HG02884 (cell line): Measurements from ENCODE around the gene FBXO27.
"Not testable (repeated sequence)": the region's sequence is repeated elsewhere in the genome, so short reads cannot be mapped to it uniquely, and the experiment has no call there.

Experiments used
- ATAC-seq: cut with Tn5 transposase; IDR thresholded peaks from one replicate; pipeline ENCODE4 v1.9.1; 2021; ENCODE audit warnings: mild to moderate bottlenecking, moderate library complexity; ENCODE audit not compliant: unreplicated experiment

The FBXO27 gene

GRCh38 chr19:39045506-39045905 is 13.2 kb upstream of the FBXO27 start:
- ATAC-seq = no peak

DNA sequence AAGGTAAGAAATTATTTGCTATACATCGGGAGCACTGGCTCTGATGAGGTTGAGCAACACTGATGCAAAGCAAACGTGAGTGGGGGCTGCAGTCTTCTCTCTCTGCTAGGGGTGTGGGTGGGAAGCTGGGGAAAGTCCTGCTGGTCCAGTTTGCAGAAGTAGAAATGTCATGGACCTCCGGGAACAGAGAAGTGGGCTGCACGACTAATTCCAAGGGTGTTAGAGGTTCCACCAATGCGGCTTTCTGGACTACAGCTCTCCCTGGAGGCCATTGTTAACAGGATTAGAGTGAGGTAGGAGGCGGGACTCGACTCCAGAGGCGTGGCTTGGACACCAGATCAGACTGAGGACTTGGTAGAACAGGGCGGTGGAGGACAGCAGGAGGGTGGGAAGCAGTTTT is 5.7 kb upstream of the FBXO27 start:
- no peak for ATAC-seq

DNA sequence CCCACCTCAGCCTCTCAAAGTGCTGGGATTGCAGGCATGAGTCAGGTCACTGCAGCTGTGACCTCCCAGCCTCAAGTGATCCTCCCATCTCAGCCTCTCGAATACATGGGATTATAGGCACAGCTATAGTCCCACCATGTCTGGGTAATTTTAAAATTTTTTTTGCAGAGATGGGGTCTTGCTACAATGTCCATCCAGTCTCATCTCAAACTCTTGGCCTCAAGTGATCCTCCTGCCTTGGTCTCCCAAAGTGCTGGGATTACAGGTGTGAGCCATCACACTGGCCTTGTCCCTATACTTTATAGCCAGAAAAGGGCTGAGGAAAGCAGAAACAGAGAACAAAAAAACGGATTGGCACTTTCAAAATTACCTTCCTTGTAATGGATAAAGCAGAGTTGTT is 4.8 kb upstream of the FBXO27 start:
- no peak for ATAC-seq

GRCh38 chr19:39036581-39036980 is 4.2 kb upstream of the FBXO27 start:
- ATAC-seq = no peak

DNA sequence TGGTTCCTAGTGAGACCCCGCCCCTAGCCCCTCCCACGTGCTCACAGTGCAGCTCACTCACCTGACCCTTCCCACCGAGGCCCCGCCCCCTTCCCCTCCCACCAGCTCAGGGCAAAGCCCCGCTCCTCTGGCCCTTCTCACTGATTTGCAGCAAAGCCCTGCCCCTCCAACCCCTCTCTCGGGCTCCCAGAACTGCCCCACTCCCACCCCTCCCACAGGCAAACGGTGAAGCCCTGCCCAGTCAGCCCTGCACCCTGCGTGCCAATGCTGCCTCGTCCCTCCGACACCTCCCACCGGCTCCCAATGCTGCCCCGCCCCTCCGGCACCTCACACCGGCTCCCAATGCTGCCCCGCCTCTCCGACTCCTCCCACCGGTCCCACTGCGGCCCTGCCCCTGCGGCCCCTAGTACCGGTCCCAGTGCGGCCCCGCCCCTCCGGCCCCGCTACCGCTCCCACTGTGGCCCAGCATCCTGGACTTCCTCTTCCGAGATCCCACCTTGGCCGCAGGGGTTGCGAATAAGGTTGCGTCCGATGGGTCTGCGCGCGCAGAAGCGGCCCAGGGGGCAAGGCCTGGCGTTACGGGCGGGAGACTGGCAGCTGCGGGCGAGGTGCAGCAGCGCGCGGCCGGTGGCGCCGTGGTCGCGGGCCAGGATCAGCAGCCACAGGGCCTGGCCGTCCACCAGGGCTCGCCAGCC is 834 bp downstream of the FBXO27 start:
- ATAC-seq = no peak

DNA sequence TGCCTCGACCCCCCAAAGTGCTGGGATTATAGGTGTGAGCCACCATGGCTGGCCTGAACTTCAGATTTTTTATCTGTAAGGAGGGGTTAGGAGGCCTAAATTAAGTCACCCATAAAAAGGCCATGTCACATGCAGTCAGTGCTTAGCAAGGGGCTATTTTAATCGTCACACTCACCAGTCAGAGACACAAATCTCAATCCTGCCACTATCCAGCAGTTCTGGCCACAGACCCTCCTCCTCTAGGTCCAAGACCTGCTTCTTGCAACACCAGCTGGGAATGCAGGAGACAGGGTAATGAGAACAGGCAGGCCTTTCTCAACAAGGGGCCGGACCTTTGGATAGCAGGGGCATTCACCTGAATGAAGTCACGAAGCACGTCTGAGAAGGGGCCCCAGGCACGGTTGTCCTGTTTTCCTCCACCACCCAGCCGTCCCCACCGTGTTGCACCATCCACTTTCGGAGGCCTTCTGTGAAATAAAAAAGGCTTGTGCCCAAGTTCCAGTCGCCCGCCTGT is 1.4 kb downstream of the FBXO27 start:
- ATAC-seq = no peak

DNA sequence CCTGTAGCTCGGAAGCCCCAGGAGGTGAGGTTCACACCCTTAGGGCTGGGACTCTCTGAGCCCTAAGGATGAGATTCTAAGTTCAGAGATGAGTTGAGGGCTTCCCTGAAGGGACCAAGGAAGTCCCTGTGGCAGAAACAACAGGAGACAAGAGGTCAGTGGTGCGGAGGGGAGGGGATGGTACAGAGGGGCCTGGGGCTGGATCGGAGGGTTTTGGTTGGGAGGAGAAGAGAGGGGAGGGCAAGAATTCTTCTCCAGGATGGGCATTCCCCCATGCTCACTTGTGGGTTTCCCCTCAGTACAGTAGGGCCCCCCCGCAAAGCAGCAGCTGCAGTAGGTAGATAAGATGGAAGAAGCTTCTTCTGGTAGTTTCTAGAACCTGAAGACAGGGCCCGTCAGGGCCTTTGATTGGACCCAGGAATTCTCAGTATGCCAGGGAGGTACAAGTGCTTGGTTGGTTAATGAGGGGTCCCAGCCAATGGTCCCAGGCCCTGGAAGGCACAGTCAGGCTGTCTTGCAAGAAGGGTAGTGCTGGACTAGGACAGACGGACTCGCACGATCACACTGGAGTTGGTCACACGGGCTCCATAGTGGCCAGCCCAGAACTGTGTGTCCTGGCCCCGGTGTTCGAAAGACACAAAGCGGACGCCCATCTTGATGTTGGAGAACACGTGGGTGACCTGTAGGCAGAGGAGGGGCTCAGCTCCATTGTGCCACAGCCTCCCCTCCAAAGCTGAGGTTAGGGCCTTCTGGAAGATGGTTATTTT is 7.3 kb downstream of the FBXO27 start:
- no peak for ATAC-seq

DNA sequence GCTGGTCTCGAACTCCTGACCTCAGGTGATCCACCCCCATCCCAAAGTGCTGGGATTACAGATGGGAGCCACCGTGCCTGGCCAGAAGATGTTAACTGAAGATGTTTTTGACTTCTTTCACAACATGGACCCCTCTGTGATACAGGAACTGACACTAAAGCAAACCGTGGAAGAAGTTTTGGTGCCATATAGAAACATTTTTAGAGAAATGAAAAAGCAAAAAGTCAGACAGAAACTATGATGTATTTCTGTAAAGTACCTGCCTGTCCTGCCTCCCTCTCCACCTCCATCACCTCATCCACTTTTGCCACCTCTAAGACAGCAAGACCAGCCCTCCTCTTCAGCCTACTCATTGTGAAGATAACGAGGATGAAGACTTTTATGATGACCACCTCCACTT is 11.3 kb downstream of the FBXO27 start:
- no peak for ATAC-seq

GRCh38 chr19:39017646-39018045 is 14.7 kb downstream of the FBXO27 start:
- ATAC-seq = no peak

DNA sequence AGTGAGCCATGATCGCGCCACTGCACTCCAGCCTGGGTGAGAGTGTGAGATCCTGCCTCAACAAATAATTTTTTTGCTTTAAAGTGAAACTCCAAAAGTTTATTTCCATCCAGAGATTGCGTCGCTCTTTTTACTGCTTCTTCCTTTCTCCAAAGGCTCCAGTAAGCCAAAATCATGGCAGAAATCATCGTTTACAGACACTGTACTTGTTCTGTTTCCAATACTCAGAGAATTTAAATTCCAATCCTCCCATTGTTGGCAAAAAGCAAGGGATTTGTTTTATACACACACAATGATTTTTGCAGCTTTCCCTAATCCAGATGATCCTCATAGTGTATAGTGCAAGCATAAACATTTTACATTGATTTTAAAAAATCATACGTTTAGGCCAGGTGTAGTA is 15.3 kb downstream of the FBXO27 start:
- no peak for ATAC-seq

DNA sequence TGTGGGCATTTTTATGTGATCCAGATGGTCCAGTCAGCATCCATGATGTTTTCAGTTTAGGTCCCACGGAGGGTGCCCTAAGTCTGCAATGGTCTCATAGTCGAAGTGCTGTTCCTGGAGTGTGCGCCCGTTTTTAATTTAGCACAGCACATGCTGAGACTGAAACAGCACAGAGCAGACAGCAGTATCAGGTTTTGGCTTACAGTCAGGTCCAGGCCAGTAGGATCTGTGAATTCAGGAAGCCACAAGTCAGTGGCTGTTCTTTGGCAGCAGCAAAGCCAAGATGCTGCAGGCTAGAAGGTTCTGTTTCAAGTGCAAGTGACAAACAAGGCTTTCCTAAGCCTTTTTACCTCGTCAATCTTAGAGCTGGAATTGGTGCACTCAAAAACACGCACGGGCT is 18.3 kb downstream of the FBXO27 start:
- ATAC-seq = no peak

DNA sequence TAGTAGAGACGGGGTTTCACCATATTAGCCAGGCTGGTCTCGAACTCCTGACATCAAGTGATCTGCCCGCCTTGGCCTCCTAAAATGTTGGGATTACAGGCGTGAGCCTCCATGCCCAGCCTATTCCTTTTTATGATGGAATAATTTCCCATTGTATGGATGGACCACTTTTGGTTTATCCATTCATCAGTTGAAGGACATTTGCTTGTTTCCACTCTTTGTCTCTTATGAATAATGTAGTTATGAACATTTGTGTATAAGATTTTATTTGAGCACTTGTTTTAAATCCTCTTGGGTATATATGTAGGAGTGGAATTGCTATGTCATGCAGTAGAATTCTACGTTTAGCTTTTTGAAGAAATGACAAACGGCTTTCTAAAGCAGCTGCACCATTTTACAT is 23.3 kb downstream of the FBXO27 start:
- no peak for ATAC-seq

GRCh38 chr19:39008137-39008536 is 24.2 kb downstream of the FBXO27 start:
- no peak for ATAC-seq

DNA sequence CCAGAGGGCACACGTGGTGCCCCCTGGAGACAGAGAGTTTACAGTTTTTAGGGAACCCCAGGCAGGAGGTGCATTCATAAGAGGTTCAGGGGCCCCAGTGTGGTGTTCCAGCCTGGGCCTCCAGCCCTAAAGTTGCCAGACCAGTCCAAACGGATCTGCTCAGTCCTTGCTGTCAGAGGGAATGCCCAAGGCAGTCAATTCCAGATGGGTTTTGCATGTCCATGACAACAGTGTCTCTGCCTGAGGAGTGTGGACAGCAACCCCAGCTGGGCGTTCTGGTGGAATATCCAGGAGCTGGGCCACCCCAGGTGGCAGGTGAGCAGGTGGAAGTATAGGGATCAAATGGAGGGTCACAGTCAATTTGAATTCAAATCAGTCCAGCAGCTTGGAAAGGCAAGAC is 25.3 kb downstream of the FBXO27 start:
- ATAC-seq = no peak

DNA sequence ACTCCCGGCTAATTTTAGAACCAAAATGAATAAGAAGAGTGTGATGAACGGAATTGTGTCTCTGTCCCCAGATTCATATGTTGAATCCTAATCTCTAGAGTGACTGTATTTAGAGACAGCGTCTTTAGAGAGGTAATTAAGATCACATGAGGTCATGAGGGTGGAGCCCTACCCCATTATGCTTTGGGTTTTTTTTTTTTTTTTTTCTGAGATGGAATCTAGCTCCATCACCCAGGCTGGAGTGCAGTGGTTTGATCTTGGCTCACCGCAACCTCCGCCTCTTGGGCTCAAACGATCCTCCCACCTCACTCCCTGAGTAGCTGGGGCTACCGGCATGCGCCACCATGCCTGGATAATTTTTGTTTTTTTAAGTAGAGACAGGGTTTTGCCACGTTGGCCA is 27.9 kb downstream of the FBXO27 start:
- no peak for ATAC-seq

- ATAC-seq = no peak
Observed at GRCh38 chr19:39003796-39004195, 28.6 kb downstream of the FBXO27 start.

DNA sequence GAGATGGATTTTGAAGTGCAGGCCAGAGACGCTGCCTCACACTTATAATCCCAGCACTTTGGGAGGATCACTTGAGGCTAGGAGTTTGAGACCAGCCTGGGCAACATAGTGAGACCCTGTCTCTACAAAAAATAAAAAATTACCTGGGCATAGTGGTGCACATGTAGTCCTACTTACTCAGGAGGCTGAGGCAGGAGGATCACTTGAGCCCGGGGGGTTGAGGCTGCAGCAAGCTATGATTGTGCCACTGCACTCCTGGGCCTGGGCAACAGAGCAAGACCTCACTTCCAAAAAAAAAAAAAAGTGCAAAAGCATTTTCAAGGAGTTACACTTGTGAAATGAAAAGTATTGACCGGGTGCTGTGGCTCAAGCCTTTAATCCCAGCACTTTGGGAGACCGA is 29.2 kb downstream of the FBXO27 start:
- no peak for ATAC-seq

- no peak for ATAC-seq
Observed at GRCh38 chr19:39001041-39001440, 31.3 kb downstream of the FBXO27 start.

DNA sequence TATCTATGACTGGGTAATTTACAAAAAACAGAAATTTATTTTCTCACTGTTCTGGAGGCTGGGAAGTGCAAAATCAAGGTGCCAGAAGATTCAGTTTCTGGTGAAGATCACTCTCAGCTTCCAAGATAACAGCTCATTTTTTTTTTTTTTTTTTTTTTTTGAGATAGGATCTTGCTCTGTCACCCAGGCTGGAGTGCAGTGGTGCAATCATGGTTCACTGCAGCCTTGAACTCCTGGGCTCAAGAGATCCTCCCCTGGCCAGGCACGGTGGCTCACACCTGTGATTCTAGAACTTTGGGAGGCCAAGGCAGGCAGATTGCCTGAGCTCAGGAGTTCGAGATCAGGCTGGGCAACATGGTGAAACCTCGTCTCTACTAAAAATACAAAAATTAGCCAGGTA is 34.8 kb downstream of the FBXO27 start:
- not testable (repeated sequence) for ATAC-seq

DNA sequence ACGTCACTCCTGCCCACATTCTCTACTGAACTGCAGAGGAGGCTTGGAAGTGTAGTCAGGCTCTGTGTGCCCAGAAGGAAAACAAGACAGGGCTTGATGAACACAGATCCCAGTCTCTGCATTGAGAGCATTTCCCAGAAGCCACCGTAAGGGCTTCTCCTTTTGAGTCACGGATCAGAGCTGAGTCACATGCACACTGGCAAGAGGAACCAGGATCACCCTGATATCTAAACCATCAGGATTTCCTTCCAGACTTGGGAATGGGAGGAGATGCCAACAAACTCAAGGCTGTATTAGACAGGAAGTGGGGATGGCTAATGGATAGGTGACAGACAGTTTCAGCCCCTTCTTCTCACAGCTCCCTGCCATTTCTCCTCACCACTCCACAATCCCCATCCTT is 39.1 kb downstream of the FBXO27 start:
- ATAC-seq = no peak

DNA sequence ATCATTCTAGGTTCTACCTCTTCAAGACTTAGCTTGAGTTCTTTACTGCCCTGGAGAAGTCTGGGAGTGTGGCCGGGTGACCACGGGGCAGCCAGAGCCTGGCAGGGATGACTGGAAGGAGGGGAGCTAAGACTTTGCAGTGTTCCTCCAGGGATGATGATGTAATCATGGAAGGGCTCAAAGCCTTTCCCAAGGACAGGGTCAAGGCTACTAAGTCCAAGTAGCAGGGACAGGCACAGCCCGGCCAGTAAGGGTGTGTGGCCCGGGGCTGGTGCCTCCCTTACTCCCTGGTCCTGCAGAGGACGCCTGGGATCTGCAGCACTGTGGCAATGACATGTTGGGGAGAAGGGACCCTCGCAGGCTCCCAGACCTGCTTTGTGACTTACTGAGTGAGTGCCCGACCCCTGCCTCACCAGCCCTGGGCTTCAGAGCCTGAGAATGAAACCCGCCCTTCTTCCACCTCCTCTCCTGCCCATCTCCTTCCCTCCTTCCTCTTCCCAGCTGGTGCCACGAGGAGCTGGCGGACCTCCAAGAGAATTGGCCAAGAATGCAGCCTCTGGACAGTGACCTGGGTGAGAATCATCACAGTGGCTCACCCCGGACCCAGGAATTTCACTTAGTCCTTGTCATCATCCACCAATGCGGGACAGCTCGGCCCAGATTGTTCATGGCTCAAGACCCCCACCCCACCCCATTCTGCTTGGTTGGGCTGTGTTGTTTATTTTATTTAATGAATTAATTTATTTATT is 41.2 kb downstream of the FBXO27 start:
- no peak for ATAC-seq

DNA sequence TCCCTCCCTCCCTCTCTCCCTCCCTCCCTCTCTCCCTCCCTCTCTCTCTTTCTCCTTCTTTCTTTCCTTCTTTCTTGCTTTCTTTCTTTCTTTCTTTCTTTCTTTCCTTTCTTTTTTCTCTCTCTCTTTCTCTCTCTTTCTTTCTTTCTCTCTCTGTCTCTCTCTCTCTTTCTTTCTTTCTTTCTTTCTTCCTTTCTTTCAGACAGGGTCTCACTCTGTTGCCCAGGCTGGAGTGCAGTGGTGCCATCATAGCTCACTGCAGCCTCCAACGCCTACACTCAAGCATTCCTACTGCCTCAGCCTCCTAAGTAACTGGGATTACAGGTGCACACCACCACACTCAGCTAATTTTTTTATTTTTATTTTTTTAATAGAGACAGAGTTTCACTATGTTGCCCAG is 42.7 kb downstream of the FBXO27 start:
- not testable (repeated sequence) for ATAC-seq
